Measurements from ENCODE around the gene TRIP11.

Gene TRIP11

GRCh38 chr14:91934554-91935285 is 105.1 kb downstream of the TRIP11 start:
- no peak overlapping the region for H3K27ac ChIP-seq (ENCODE audit: low read depth, low read length, severe bottlenecking)
- peaks cover 1% of the 10 kb centered on the region for H3K4me1 ChIP-seq (ENCODE audit: control insufficient read depth, insufficient read depth, low read length, poor library complexity, severe bottlenecking)
- H3K36me3 ChIP-seq (ENCODE audit: control insufficient read depth, insufficient read depth, low read length), result no peaks in the 10 kb centered on the region
- 89 to 97% methylated on average over 5 to 6 of the region's 8 CpGs for WGBS, 2 experiments (ENCODE audit: insufficient coverage in 2 of 2)
- no peaks in the 10 kb centered on the region for H3K9me3 ChIP-seq (ENCODE audit: control insufficient read depth, low read length)
- H3K4me3 ChIP-seq (ENCODE audit: extremely low read depth, insufficient read depth, low read length, poor library complexity, severe bottlenecking), result no peak overlapping the region

GRCh38 chr14:91931478-91932088 is 108.3 kb downstream of the TRIP11 start:
- Histone ChIP-seq H3K9me3 (ENCODE audit: control insufficient read depth, low read length) (no peaks in the 10 kb centered on the region), H3K4me3 (ENCODE audit: extremely low read depth, insufficient read depth, low read length, poor library complexity, severe bottlenecking) (no peak overlapping the region), H3K4me1 (ENCODE audit: control insufficient read depth, insufficient read depth, low read length, poor library complexity, severe bottlenecking) (peaks cover 3% of the 10 kb centered on the region), H3K36me3 (ENCODE audit: control insufficient read depth, insufficient read depth, low read length) (no peaks in the 10 kb centered on the region), H3K27ac (ENCODE audit: low read depth, low read length, severe bottlenecking) (no peak overlapping the region)
- WGBS, 2 experiments (ENCODE audit: insufficient coverage in 2 of 2), result 95% methylated on average over 6 to 9 of the region's 11 CpGs

GRCh38 chr14:91929700-91930099 is 110.2 kb downstream of the TRIP11 start:
- H3K4me1 ChIP-seq (ENCODE audit: control insufficient read depth, insufficient read depth, low read length, poor library complexity, severe bottlenecking), result peaks cover 3% of the 10 kb centered on the region
- H3K36me3 ChIP-seq (ENCODE audit: control insufficient read depth, insufficient read depth, low read length), result no peaks in the 10 kb centered on the region
- H3K4me3 ChIP-seq (ENCODE audit: extremely low read depth, insufficient read depth, low read length, poor library complexity, severe bottlenecking), result no peak overlapping the region
- whole genome bisulfite sequencing, 2 experiments (ENCODE audit: insufficient coverage in 2 of 2), result 100% methylated on average over 2 of the region's 3 CpGs
- no peak overlapping the region for H3K27ac ChIP-seq (ENCODE audit: low read depth, low read length, severe bottlenecking)
- H3K9me3 ChIP-seq (ENCODE audit: control insufficient read depth, low read length), result no peaks in the 10 kb centered on the region

- H3K27ac ChIP-seq (ENCODE audit: low read depth, low read length, severe bottlenecking), result no peak overlapping the region
- peaks cover 3% of the 10 kb centered on the region for H3K4me1 ChIP-seq (ENCODE audit: control insufficient read depth, insufficient read depth, low read length, poor library complexity, severe bottlenecking)
- WGBS, 2 experiments (ENCODE audit: insufficient coverage in 2 of 2), result 97 to 98% methylated on average over 4 of the region's 5 CpGs
- H3K9me3 ChIP-seq (ENCODE audit: control insufficient read depth, low read length), result no peaks in the 10 kb centered on the region
- H3K36me3 ChIP-seq (ENCODE audit: control insufficient read depth, insufficient read depth, low read length), result no peaks in the 10 kb centered on the region
- no peak overlapping the region for H3K4me3 ChIP-seq (ENCODE audit: extremely low read depth, insufficient read depth, low read length, poor library complexity, severe bottlenecking)
These were observed 112.1 kb downstream of the TRIP11 start for GRCh38 chr14:91927800-91928199.

- WGBS, 2 experiments (ENCODE audit: insufficient coverage in 2 of 2), result 91 to 94% methylated on average over 3 of the region's 3 CpGs
- Histone ChIP-seq H3K9me3 (ENCODE audit: control insufficient read depth, low read length) (no peaks in the 10 kb centered on the region), H3K36me3 (ENCODE audit: control insufficient read depth, insufficient read depth, low read length) (no peaks in the 10 kb centered on the region), H3K27ac (ENCODE audit: low read depth, low read length, severe bottlenecking) (no peak overlapping the region), H3K4me1 (ENCODE audit: control insufficient read depth, insufficient read depth, low read length, poor library complexity, severe bottlenecking) (peaks cover 3% of the 10 kb centered on the region), H3K4me3 (ENCODE audit: extremely low read depth, insufficient read depth, low read length, poor library complexity, severe bottlenecking) (no peak overlapping the region)
These were observed 112.7 kb downstream of the TRIP11 start for GRCh38 chr14:91927191-91927590.

- WGBS, 2 experiments (ENCODE audit: insufficient coverage in 2 of 2), result 93 to 96% methylated on average over 9 to 15 of the region's 17 CpGs
- H3K36me3 ChIP-seq (ENCODE audit: control insufficient read depth, insufficient read depth, low read length), result no peaks in the 10 kb centered on the region
- H3K4me3 ChIP-seq (ENCODE audit: extremely low read depth, insufficient read depth, low read length, poor library complexity, severe bottlenecking), result no peak overlapping the region
- no peaks in the 10 kb centered on the region for H3K9me3 ChIP-seq (ENCODE audit: control insufficient read depth, low read length)
- H3K4me1 ChIP-seq (ENCODE audit: control insufficient read depth, insufficient read depth, low read length, poor library complexity, severe bottlenecking), result peaks cover 3% of the 10 kb centered on the region
- H3K27ac ChIP-seq (ENCODE audit: low read depth, low read length, severe bottlenecking), result no peak overlapping the region
These were observed 113.5 kb downstream of the TRIP11 start for GRCh38 chr14:91926131-91926890.

GRCh38 chr14:91925727-91926121 is 114.1 kb downstream of the TRIP11 start:
- H3K27ac ChIP-seq (ENCODE audit: low read depth, low read length, severe bottlenecking), result no peak overlapping the region
- H3K9me3 ChIP-seq (ENCODE audit: control insufficient read depth, low read length), result no peaks in the 10 kb centered on the region
- H3K4me3 ChIP-seq (ENCODE audit: extremely low read depth, insufficient read depth, low read length, poor library complexity, severe bottlenecking), result no peak overlapping the region
- no peaks in the 10 kb centered on the region for H3K36me3 ChIP-seq (ENCODE audit: control insufficient read depth, insufficient read depth, low read length)
- H3K4me1 ChIP-seq (ENCODE audit: control insufficient read depth, insufficient read depth, low read length, poor library complexity, severe bottlenecking), result peaks cover 3% of the 10 kb centered on the region
- 91 to 93% methylated on average over 6 of the region's 10 CpGs for WGBS, 2 experiments (ENCODE audit: insufficient coverage in 2 of 2)

GRCh38 chr14:91925001-91925726 is 114.7 kb downstream of the TRIP11 start:
- Histone ChIP-seq H3K4me1 (ENCODE audit: control insufficient read depth, insufficient read depth, low read length, poor library complexity, severe bottlenecking) (peaks cover 3% of the 10 kb centered on the region), H3K4me3 (ENCODE audit: extremely low read depth, insufficient read depth, low read length, poor library complexity, severe bottlenecking) (no peak overlapping the region), H3K36me3 (ENCODE audit: control insufficient read depth, insufficient read depth, low read length) (no peaks in the 10 kb centered on the region), H3K27ac (ENCODE audit: low read depth, low read length, severe bottlenecking) (no peak overlapping the region), H3K9me3 (ENCODE audit: control insufficient read depth, low read length) (no peaks in the 10 kb centered on the region)
- 82 to 85% methylated on average over 9 to 10 of the region's 13 CpGs for whole genome bisulfite sequencing, 2 experiments (ENCODE audit: insufficient coverage in 2 of 2)

- no peak overlapping the region for H3K4me3 ChIP-seq (ENCODE audit: extremely low read depth, insufficient read depth, low read length, poor library complexity, severe bottlenecking)
- 79 to 87% methylated on average over 2 to 3 of the region's 3 CpGs for WGBS, 2 experiments (ENCODE audit: insufficient coverage in 2 of 2)
- no peaks in the 10 kb centered on the region for H3K36me3 ChIP-seq (ENCODE audit: control insufficient read depth, insufficient read depth, low read length)
These were observed 119.3 kb downstream of the TRIP11 start for GRCh38 chr14:91920526-91920925.

GRCh38 chr14:91919814-91920213 is 120.0 kb downstream of the TRIP11 start:
- Histone ChIP-seq H3K9me3 (ENCODE audit: control insufficient read depth, low read length) (no peaks in the 10 kb centered on the region), H3K36me3 (ENCODE audit: control insufficient read depth, insufficient read depth, low read length) (no peaks in the 10 kb centered on the region), H3K4me3 (ENCODE audit: extremely low read depth, insufficient read depth, low read length, poor library complexity, severe bottlenecking) (no peak overlapping the region), H3K27ac (ENCODE audit: low read depth, low read length, severe bottlenecking) (no peak overlapping the region), H3K4me1 (ENCODE audit: control insufficient read depth, insufficient read depth, low read length, poor library complexity, severe bottlenecking) (no peaks in the 10 kb centered on the region)
- WGBS, 2 experiments (ENCODE audit: insufficient coverage in 2 of 2), result 66 to 75% methylated on average over 4 of the region's 4 CpGs

More at GRCh38 chr14:91920526-91920925, 119.3 kb downstream of the TRIP11 start:
- H3K27ac ChIP-seq (ENCODE audit: low read depth, low read length, severe bottlenecking), result no peak overlapping the region
- H3K4me1 ChIP-seq (ENCODE audit: control insufficient read depth, insufficient read depth, low read length, poor library complexity, severe bottlenecking), result no peaks in the 10 kb centered on the region
- H3K9me3 ChIP-seq (ENCODE audit: control insufficient read depth, low read length), result no peaks in the 10 kb centered on the region

Measured in mesodermal cell (in vitro differentiated cells).